Suprapubic skin (tissue), 4 donors: ENCODE results near the gene SEMA3C.

ENCODE experiments used
- CTCF ChIP-seq, 2 donors: fragments of 200-600 bp in 1 of 2; fragments of 450-650 bp in 1 of 2; sonication (generic) in 1 of 2; IDR thresholded peaks; one replicate each; pipeline ENCODE4 v1.5.1; 2016 to 2019; ENCODE audit warnings: antibody characterized with exemption in 2 of 2, mild to moderate bottlenecking in 1 of 2, moderate library complexity in 1 of 2
- EP300 ChIP-seq: sonication (generic); formaldehyde crosslinking; IDR thresholded peaks from one replicate; pipeline ENCODE4 v1.6.1; 2017; ENCODE audit warnings: antibody characterized with exemption
- POLR2A ChIP-seq, 2 donors: fragments of 450-650 bp; IDR thresholded peaks; one replicate each; pipeline ENCODE4 v1.6.1; 2017; ENCODE audit warnings: antibody characterized with exemption in 2 of 2, mild to moderate bottlenecking in 2 of 2, moderate library complexity in 2 of 2
- POLR2AphosphoS5 ChIP-seq, 3 donors: sonication (generic); formaldehyde crosslinking; IDR thresholded peaks; one replicate each; pipeline ENCODE4 v1.6.1; 2017; ENCODE audit warnings: antibody characterized with exemption in 3 of 3

- TF ChIP-seq CTCF (IDR thresholded peaks at IDR 0.05) (no peak), POLR2AphosphoS5 (IDR thresholded peaks at IDR 0.05) (no peak), POLR2A (IDR thresholded peaks at IDR 0.05) (no peak), EP300 (no peak)
Measured at GRCh38 chr7:80891259-80891544, 27.6 kb downstream of the SEMA3C start.
